GM18526 (cell line): ENCODE data around the gene PRDM2.

Source experiments
- POLR2A ChIP-seq: IDR thresholded peaks from 3 replicates; pipeline ENCODE4 v1.6.1; 2011; ENCODE audit not compliant: insufficient read length; ENCODE audit errors: extremely low read depth

Gene PRDM2

GRCh38 chr1:13728091-13728715 is 28.2 kb downstream of the PRDM2 start:
- TF ChIP-seq POLR2A = no peak

GRCh38 chr1:13730291-13730690 is 30.3 kb downstream of the PRDM2 start:
- no peak for TF ChIP-seq POLR2A

GRCh38 chr1:13730751-13731482 is 30.9 kb downstream of the PRDM2 start:
- peak; percentile 54 for TF ChIP-seq POLR2A

- TF ChIP-seq POLR2A = no peak
Observed at GRCh38 chr1:13731897-13732296, 31.9 kb downstream of the PRDM2 start.

- no peak for TF ChIP-seq POLR2A
Observed at GRCh38 chr1:13732971-13733667, 33.1 kb downstream of the PRDM2 start.

- no peak for TF ChIP-seq POLR2A
Observed at GRCh38 chr1:13733711-13734110, 33.7 kb downstream of the PRDM2 start.

GRCh38 chr1:13735168-13735930 is 35.4 kb downstream of the PRDM2 start:
- no peak for TF ChIP-seq POLR2A

- no peak for TF ChIP-seq POLR2A
Observed at GRCh38 chr1:13737398-13737797, 37.4 kb downstream of the PRDM2 start.

- TF ChIP-seq POLR2A = no peak
Observed at GRCh38 chr1:13746342-13746741, 46.4 kb downstream of the PRDM2 start.

GRCh38 chr1:13748610-13749505 is 48.9 kb downstream of the PRDM2 start:
- peak; percentile 93 for TF ChIP-seq POLR2A

- TF ChIP-seq POLR2A = no peak
Observed at GRCh38 chr1:13749543-13750341, 49.8 kb downstream of the PRDM2 start.

GRCh38 chr1:13751458-13751871 is 51.5 kb downstream of the PRDM2 start:
- TF ChIP-seq POLR2A = no peak

GRCh38 chr1:13751985-13752384 is 52.0 kb downstream of the PRDM2 start:
- TF ChIP-seq POLR2A = no peak

GRCh38 chr1:13752852-13753251 is 52.9 kb downstream of the PRDM2 start:
- TF ChIP-seq POLR2A = no peak
